ENCODE results near the gene GPR183. TPM values are rescaled to one million over a fixed set of nuclear protein-coding genes. Genes with fewer than 3 reads are reported as not detected.

The GPR183 gene
- total and polyA plus RNA-seq, 2 of the 8 experiments (the other 6 are each of a cell fraction or from before 2014, with no cell fraction given) = not detected

- Histone ChIP-seq H2BK120ac (replicated peaks; ENCODE audit: low read depth, low read length) (no peak overlapping the region), H2AK5ac (ENCODE audit: low read depth, low read length) (no peak overlapping the region), H4K20me1 (replicated peaks in 1 of 2; ENCODE audit: control insufficient read depth in 1 of 2, insufficient read depth in 2 of 2, low read length in 2 of 2) (peaks cover 0 to under 1% of the 10 kb centered on the region in 2 experiments), H3K14ac (ENCODE audit: insufficient read length) (no peak overlapping the region), H2BK12ac (ENCODE audit: low read depth, low read length) (no peak overlapping the region), H2AFZ (ENCODE audit: low read length) (no peak overlapping the region), H3K4ac (replicated peaks; ENCODE audit: insufficient read length, low read depth, low read length) (no peak overlapping the region), H3K4me2 (ENCODE audit: insufficient read depth in 1 of 2, low read depth in 2 of 2, low read length in 2 of 2) (no peak overlapping the region), H2BK20ac (ENCODE audit: low read length) (no peak overlapping the region), H3K4me1 (replicated peaks in 1 of 4; ENCODE audit: control insufficient read depth in 3 of 4, insufficient read depth in 4 of 4, low read length in 3 of 4) (no peaks in the 10 kb centered on the region), H2BK15ac (ENCODE audit: low read length) (no peak overlapping the region), H3K9ac (replicated peaks in 1 of 4; ENCODE audit: extremely low read depth in 1 of 4, low read depth in 3 of 4, low read length in 3 of 4) (no peak overlapping the region), H3K23me2 (ENCODE audit: low read depth, low read length) (no peaks in the 10 kb centered on the region), H3K9me3 (ENCODE audit: insufficient read depth in 2 of 2, low read depth in 1 of 2, low read length in 1 of 2) (no peaks in the 10 kb centered on the region), H4K5ac (ENCODE audit: insufficient read length, low read depth, low read length) (no peak overlapping the region), H4K8ac (ENCODE audit: extremely low read depth, insufficient read depth, low read length) (no peak overlapping the region), H3K27ac (ENCODE audit: low read depth, low read length) (no peak overlapping the region), H3K27me3 (replicated peaks in 1 of 4; ENCODE audit: control insufficient read depth in 3 of 4, extremely low read depth in 1 of 4, insufficient read depth in 3 of 4, low read length in 3 of 4) (no peaks in the 10 kb centered on the region), H3K79me2 (ENCODE audit: control insufficient read depth in 1 of 2, insufficient read depth in 2 of 2, low read length in 2 of 2) (no peaks in the 10 kb centered on the region), H2BK5ac (ENCODE audit: low read depth, low read length) (no peak overlapping the region), H3K56ac (replicated peaks; ENCODE audit: insufficient read length, low read depth, low read length) (no peak overlapping the region), H3K4me3 (ENCODE audit: extremely low read depth in 1 of 4, insufficient read depth in 2 of 4, low read depth in 3 of 4, low read length in 4 of 4) (no peak overlapping the region), H3K18ac (ENCODE audit: extremely low read depth, low read length) (no peak overlapping the region), H3K36me3 (ENCODE audit: control insufficient read depth in 2 of 4, insufficient read depth in 4 of 4, low read length in 3 of 4) (no peaks in the 10 kb centered on the region), H3K79me1 (ENCODE audit: low read depth, low read length) (0 out of 2 replicates have a peak, but pooled peaks cover 2% of the 10 kb centered on the region), H3K23ac (ENCODE audit: insufficient read length) (no peak overlapping the region), H4K91ac (replicated peaks; ENCODE audit: insufficient read length, low read length) (no peak overlapping the region)
- WGBS, 2 experiments (ENCODE audit: extremely low coverage in 1 of 2, insufficient coverage in 1 of 2, insufficient read length in 1 of 2, insufficient replicate concordance in 2 of 2, low coverage in 1 of 2, low lambda C conversion rate in 2 of 2, missing lambda C conversion rate in 1 of 2) = 79% methylated on average over 2 of the region's 2 CpGs; no CpG with 5 or more reads in 1 of the 2 experiments
- CTCF ChIA-PET (ENCODE audit: partially characterized antibody) = interaction anchor here (0.7 to 1.1 kb wide), 2 partner anchors 20 to 389 kb away, joined by 3 to 4 read pairs; no protein-coding TSS in a partner anchor
- DNase-seq (ENCODE audit: low read depth in 1 of 2, low spot score in 2 of 2) (no peak), FAIRE-seq (no peak)
- TF ChIP-seq SIX5 (IDR thresholded peaks at IDR 0.05; ENCODE audit: low read depth, low read length) = no peak
- TF ChIP-seq MAX (IDR thresholded peaks at IDR 0.05) = no peak
- no peak for TF ChIP-seq CREB1 (IDR thresholded peaks at IDR 0.05)
- TF ChIP-seq, protein P1, sequence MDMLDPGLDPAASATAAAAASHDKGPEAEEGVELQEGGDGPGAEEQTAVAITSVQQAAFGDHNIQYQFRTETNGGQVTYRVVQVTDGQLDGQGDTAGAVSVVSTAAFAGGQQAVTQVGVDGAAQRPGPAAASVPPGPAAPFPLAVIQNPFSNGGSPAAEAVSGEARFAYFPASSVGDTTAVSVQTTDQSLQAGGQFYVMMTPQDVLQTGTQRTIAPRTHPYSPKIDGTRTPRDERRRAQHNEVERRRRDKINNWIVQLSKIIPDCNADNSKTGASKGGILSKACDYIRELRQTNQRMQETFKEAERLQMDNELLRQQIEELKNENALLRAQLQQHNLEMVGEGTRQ (IDR thresholded peaks at IDR 0.05; ENCODE audit: low read length) = no peak
- no peak for TF ChIP-seq POLR2AphosphoS5 (IDR thresholded peaks at IDR 0.05; ENCODE audit: low read depth, low read length)
- TF ChIP-seq TCF12 (IDR thresholded peaks at IDR 0.05; ENCODE audit: low read depth, low read length) = no peak
- TF ChIP-seq PHF8 (conservative IDR thresholded peaks at IDR 0.05; ENCODE audit: low read depth, low read length) = no peak
- no peak for TF ChIP-seq CBX8 (IDR thresholded peaks at IDR 0.05; ENCODE audit: borderline replicate concordance, low read depth, low read length)
- no peak for TF ChIP-seq FOSL1 (IDR thresholded peaks at IDR 0.05; ENCODE audit: insufficient read depth, low read depth, low read length)
- POLR2A ChIA-PET (ENCODE audit: partially characterized antibody) = interaction anchor here (1.1 kb wide), 1 partner anchor 89 kb away, joined by 3 read pairs; the partner anchor contains the start of gene UBAC2
Observed at GRCh38 chr13:99289271-99289670, 17.9 kb downstream of the GPR183 start.
